Breast epithelium (tissue), 4 donors: Measurements from ENCODE around the gene LPIN3. TPM values are rescaled to one million over a fixed set of nuclear protein-coding genes. Genes with fewer than 3 reads are reported as not detected.

Experiments
- DNase-seq, 2 donors: peaks; one replicate each; pipeline ENCODE4 v3.0.0-alpha.2; 2019; ENCODE audit warnings: low spot score in 2 of 2
- H3K27ac ChIP-seq, 2 donors: fragments of 200-600 bp; sonication (generic) in 1 of 2; one replicate each; pipeline ENCODE4 v1.5.1; 2016 to 2019; ENCODE audit warnings: mild to moderate bottlenecking in 1 of 2
- H3K27me3 ChIP-seq, 2 donors: fragments of 200-600 bp; sonication (generic) in 1 of 2; one replicate each; pipeline versions ENCODE4 v1.5.1 to v1.6.0; 2017 to 2019; ENCODE audit warnings: control low read depth in 1 of 2, mild to moderate bottlenecking in 1 of 2
- H3K36me3 ChIP-seq: fragments of 200-600 bp; one replicate; pipeline ENCODE4 v1.5.1; 2019
- H3K4me1 ChIP-seq, 2 donors: fragments of 200-600 bp; sonication (generic); one replicate each; pipeline ENCODE4 v1.5.1; 2016 to 2019; ENCODE audit warnings: control low read depth in 1 of 2
- H3K4me3 ChIP-seq, 3 donors: fragments of 200-600 bp; sonication (generic); 1 replicate in 2 of 3; 2 replicates in 1 of 3; pipeline ENCODE4 v1.5.1; 2016 to 2019; ENCODE audit warnings: mild to moderate bottlenecking in 3 of 3, moderate library complexity in 2 of 3
- H3K9me3 ChIP-seq, 2 donors: fragments of 200-600 bp; sonication (generic) in 1 of 2; one replicate each; pipeline ENCODE4 v1.5.1; 2016 to 2019; ENCODE audit warnings: control low read depth in 1 of 2
- POLR2A ChIP-seq: fragments of 450-650 bp; IDR thresholded peaks from one replicate; pipeline ENCODE4 v1.6.1; 2016; ENCODE audit warnings: antibody characterized with exemption, mild to moderate bottlenecking, moderate library complexity
- POLR2AphosphoS5 ChIP-seq, 3 donors: sonication (generic); formaldehyde crosslinking; IDR thresholded peaks; one replicate each; pipeline ENCODE4 v1.6.1; 2017; ENCODE audit warnings: antibody characterized with exemption in 3 of 3
- intact Hi-C: fragments of 100-400 bp; cut with DNase I; formaldehyde crosslinking; loops from one replicate; pipeline ENCODE4 v1.15.1; 2023; ENCODE audit warnings: low total_unique reads
- total RNA-seq, 3 donors: library from RNA; depleted of rRNA; stranded (reverse); fragments of >200 nt; gene quantifications; one replicate each; pipeline ENCODE4 v1.1.0, GENCODE V29; 2016
- TF ChIP-seq, protein P1 (sequence below), 3 donors: fragments of 450-650 bp; IDR thresholded peaks; one replicate each; pipeline ENCODE4 v1.5.1; 2016 to 2017; ENCODE audit warnings: antibody characterized with exemption in 3 of 3, mild to moderate bottlenecking in 3 of 3, moderate library complexity in 3 of 3

Gene LPIN3
- total RNA-seq, 3 donors from 2014 or later = 20.8 to 43.2 (median 39.0) TPM

DNA sequence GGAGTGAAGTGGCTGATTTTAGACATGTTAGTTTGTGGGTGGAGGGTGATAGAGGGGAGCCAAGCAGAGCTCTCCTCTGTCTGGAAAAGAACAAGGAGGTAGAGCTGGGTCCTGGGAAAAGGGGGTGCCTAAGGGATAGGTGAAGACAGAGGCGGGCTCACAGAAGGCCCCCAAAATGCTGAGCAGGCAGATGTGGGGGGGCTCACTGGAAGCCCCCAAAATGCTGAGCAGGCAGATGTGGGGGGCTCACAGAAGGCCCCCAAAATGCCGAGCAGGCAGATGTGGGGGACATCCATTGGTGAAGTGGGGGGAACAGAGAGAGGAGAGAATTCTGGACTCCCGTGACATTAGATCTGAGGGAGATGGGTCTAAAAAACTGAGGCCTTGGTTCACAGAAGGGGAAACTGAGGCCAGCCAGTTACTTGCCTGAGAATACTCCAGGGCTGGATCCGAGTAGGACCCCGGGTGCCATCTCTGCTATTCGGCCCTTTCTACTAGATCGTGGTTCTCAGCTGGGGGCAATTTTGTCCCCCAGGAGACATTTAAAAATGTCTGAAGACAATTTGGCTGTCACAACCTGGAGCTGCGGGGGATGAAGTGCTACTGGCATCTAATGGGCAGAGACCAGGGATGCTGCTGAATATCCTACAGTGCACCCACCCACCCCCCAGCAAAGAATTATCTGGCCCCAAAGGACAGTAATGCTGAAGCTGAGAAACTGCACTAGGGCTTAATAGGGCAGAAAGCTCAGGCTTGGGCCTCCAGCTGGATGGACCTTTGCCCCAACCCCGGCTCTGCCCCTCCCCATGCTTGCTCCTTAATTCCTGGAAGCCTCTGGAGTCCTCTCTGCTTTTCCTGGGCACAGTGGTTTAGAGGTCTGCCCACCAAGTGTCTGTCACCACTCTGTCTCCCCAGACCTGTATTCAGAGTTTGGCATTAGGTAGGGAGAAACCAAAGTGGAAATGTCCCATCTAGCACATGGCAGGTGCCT lies 2.1 kb downstream of the LPIN3 start:
- no peak for TF ChIP-seq POLR2AphosphoS5 (IDR thresholded peaks at IDR 0.05)
- Histone ChIP-seq H3K4me3 (no peak overlapping the region), H3K9me3 (no peaks in the 10 kb centered on the region), H3K27ac (peak overlapping the region in 1 of 2 donors; percentile 23), H3K27me3 (no peaks in the 10 kb centered on the region), H3K4me1 (peaks cover 0 to 12% of the 10 kb centered on the region in 2 donors), H3K36me3 (no peaks in the 10 kb centered on the region)
- no peak for DNase-seq
- intact Hi-C loops = loop anchor here (10.0 kb wide), 1 partner anchor 72 kb away; no protein-coding TSS in a partner anchor

DNA sequence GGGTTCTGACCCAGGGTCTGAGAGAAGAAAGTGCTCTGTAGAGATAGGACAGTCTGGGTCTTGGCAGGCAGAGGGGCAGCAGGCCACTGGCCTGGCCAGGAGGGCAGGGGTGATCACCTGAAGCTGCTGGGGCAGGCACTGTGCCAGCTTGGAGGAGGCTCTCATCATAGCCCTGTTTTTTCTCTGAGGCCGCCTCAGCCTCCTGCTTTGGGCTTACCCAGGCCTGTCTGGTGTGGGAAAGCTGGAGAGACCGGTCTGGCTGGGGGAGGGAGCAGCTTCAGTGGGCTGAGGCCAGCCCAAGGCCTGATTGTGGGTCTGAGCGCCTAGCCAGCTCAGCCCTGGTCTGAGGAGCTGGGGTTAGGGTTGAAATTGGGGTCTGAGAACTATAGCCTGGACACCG lies 3.9 kb downstream of the LPIN3 start:
- TF ChIP-seq, protein P1, sequence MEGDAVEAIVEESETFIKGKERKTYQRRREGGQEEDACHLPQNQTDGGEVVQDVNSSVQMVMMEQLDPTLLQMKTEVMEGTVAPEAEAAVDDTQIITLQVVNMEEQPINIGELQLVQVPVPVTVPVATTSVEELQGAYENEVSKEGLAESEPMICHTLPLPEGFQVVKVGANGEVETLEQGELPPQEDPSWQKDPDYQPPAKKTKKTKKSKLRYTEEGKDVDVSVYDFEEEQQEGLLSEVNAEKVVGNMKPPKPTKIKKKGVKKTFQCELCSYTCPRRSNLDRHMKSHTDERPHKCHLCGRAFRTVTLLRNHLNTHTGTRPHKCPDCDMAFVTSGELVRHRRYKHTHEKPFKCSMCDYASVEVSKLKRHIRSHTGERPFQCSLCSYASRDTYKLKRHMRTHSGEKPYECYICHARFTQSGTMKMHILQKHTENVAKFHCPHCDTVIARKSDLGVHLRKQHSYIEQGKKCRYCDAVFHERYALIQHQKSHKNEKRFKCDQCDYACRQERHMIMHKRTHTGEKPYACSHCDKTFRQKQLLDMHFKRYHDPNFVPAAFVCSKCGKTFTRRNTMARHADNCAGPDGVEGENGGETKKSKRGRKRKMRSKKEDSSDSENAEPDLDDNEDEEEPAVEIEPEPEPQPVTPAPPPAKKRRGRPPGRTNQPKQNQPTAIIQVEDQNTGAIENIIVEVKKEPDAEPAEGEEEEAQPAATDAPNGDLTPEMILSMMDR (IDR thresholded peaks at IDR 0.05) = no peak
- no peak for TF ChIP-seq POLR2AphosphoS5 (IDR thresholded peaks at IDR 0.05)
- no peaks in the 10 kb centered on the region for H3K27me3 ChIP-seq
- peak; percentile 49 to 67 for DNase-seq
- no peak overlapping the region for H3K4me3 ChIP-seq
- H3K36me3 ChIP-seq = peaks cover 2% of the 10 kb centered on the region
- peak overlapping the region in 1 of 2 donors; percentile 32 for H3K27ac ChIP-seq
- peaks cover 0 to 12% of the 10 kb centered on the region in 2 donors for H3K4me1 ChIP-seq
- H3K9me3 ChIP-seq = no peaks in the 10 kb centered on the region
- intact Hi-C loops = loop anchor here (10.0 kb wide), 1 partner anchor 70 kb away; no protein-coding TSS in a partner anchor

DNA sequence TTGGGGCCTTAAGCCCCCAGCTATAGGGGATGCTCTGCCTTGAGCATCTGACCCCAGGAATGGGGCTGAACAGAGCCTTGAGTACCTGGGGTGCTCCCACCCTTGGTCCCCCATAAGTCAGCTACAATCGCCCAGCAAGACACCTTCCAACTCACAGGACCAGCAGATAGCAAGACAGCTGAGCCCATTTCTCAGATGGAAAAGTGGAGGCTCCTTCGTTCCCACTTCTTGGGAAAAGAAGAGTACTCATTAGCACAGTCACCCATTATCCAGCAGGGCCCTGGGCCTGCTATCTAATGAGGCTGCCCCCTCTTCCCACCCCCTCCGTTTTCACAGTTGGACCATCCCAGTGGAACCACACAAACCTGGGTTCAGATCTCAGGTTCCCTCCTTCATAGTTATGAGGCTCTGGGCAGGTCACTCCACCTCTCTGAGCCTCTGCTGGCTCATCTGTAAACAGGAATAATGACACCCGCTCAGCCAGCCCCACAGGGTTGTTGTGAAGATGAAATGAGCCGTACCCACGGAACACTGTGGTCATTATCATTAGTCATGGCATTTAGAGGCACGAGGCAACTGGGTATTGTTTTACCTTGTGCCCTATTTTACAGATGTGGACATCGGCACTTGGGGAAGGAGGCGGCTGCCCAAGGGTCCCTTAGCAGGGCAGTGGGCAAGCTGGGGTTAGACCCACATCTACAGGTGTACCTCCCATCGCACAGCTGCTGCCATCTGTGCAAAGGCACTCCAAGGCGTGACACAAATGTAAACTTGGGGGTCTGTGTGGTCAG lies 4.5 kb downstream of the LPIN3 start:
- Histone ChIP-seq H3K9me3 (no peaks in the 10 kb centered on the region), H3K27me3 (no peaks in the 10 kb centered on the region), H3K4me3 (no peak overlapping the region), H3K4me1 (peaks cover 0 to 12% of the 10 kb centered on the region in 2 donors), H3K27ac (peak overlapping the region in 1 of 2 donors; percentile 32), H3K36me3 (peaks cover 8% of the 10 kb centered on the region)
- intact Hi-C loops = loop anchor here (10.0 kb wide), 1 partner anchor 70 kb away; no protein-coding TSS in a partner anchor
- DNase-seq = no peak
- no peak for TF ChIP-seq POLR2A
- TF ChIP-seq, protein P1 (IDR thresholded peaks at IDR 0.05) = no peak
- no peak for TF ChIP-seq POLR2AphosphoS5 (IDR thresholded peaks at IDR 0.05)

DNA sequence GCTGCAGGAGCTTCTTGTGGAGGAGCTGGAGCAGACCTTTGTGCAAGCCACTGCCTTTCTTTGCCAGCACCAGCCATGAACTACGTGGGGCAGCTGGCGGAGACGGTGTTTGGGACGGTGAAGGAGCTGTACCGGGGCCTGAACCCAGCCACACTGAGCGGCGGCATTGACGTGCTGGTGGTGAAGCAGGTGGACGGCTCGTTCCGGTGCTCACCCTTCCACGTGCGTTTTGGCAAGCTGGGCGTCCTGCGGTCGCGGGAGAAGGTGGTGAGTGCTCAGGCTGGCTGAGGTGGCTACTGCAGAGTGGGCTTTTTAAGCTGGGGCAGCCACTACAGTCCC lies 5.1 kb downstream of the LPIN3 start:
- H3K4me1 ChIP-seq = peaks cover 0 to 12% of the 10 kb centered on the region in 2 donors
- no peaks in the 10 kb centered on the region for H3K27me3 ChIP-seq
- intact Hi-C loops = loop anchor here (10.0 kb wide), 1 partner anchor 69 kb away; no protein-coding TSS in a partner anchor
- H3K27ac ChIP-seq = no peak overlapping the region
- no peak for DNase-seq
- no peak overlapping the region for H3K4me3 ChIP-seq
- TF ChIP-seq POLR2AphosphoS5 (IDR thresholded peaks at IDR 0.05) (no peak), POLR2A (no peak)
- TF ChIP-seq, protein P1 (IDR thresholded peaks at IDR 0.05) = no peak
- peaks cover 11% of the 10 kb centered on the region for H3K36me3 ChIP-seq
- H3K9me3 ChIP-seq = no peaks in the 10 kb centered on the region

DNA sequence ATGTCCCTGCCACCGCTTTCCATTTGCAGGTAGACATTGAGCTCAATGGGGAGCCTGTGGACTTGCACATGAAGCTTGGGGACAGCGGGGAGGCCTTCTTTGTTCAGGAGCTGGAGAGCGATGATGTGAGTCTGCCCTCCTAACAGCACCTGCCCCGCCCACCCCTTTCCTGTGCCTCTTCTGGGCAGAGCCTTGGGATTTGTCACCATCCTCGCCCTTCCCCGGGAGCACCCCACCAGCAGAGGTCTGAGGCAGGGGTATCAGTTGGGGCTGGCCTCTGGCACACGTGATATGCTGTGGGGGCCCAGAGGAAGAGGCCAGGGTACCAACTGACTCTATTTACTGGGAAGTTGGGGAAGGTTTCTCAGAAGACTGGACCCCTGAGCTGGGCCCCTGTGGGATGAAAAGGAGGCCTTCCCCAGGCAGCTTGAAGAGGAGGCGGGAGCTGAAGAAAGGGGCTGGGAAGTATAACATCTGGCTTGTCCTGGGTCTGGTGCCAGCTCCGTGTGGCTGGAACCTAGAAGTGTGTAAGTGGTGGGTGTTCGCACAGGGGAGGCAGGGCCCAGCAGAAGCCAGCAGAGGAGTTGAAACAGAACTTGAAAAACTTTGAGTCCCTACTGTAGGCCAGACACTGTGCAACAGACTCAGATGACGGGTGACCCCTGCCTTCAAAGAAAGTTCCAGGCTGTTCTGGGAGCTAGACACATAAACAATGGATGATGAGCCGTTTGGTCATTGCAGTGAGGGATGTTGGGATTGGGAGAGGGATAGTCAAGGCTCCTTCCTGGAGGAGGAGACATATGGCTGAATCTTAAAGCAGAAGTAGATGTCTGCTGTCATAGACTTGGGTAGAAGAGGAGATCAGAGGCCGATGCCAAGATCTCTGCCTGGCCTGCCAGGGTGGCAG lies 7.2 kb downstream of the LPIN3 start:
- peaks cover 11% of the 10 kb centered on the region for H3K36me3 ChIP-seq
- peaks cover 0 to 5% of the 10 kb centered on the region in 2 donors for H3K4me1 ChIP-seq
- no peak for DNase-seq
- intact Hi-C loops = loop anchor here (10.0 kb wide), 1 partner anchor 67 kb away; no protein-coding TSS in a partner anchor
- H3K9me3 ChIP-seq = no peaks in the 10 kb centered on the region
- no peaks in the 10 kb centered on the region for H3K27me3 ChIP-seq
- H3K4me3 ChIP-seq = no peak overlapping the region
- no peak overlapping the region for H3K27ac ChIP-seq
- TF ChIP-seq, protein P1 (IDR thresholded peaks at IDR 0.05) = no peak
- TF ChIP-seq POLR2A = no peak
- TF ChIP-seq POLR2AphosphoS5 (IDR thresholded peaks at IDR 0.05) = no peak
